ENCODE data around the gene RASGRP2. TPM values are rescaled to one million over a fixed set of nuclear protein-coding genes. Genes with fewer than 3 reads are reported as not detected.
A peak's percentile ranks its signal among the peaks of the same experiment; 100 is the strongest.

RASGRP2 gene
- total RNA-seq, 2 experiments from 2014 or later, result 159 to 162 TPM

GRCh38 chr11:64697663-64698375 lies 46.1 kb downstream of the RASGRP2 start:
- no peak for ATAC-seq (ENCODE audit: low read depth)
- POLR2A ChIA-PET, result no interaction called here
- Mint-ChIP-seq H3K4me3 (no peak overlapping the region), H3K27me3 (peaks cover 36% of the 10 kb centered on the region), H3K27ac (no peak overlapping the region), H3K36me3 (no peaks in the 10 kb centered on the region), H3K9me3 (no peaks in the 10 kb centered on the region), H3K4me1 (peaks cover 1% of the 10 kb centered on the region)
- DNase-seq, result no peak

- Mint-ChIP-seq H3K4me1 (peaks cover 7% of the 10 kb centered on the region), H3K27me3 (peaks cover 45% of the 10 kb centered on the region), H3K9me3 (no peaks in the 10 kb centered on the region), H3K4me3 (no peak overlapping the region), H3K36me3 (no peaks in the 10 kb centered on the region), H3K27ac (no peak overlapping the region)
- DNase-seq (no peak), ATAC-seq (ENCODE audit: low read depth) (no peak)
- POLR2A ChIA-PET, result no interaction called here
These were observed 47.9 kb downstream of the RASGRP2 start for GRCh38 chr11:64696045-64696444.

- POLR2A ChIA-PET, result no interaction called here
- no peak for DNase-seq
- Mint-ChIP-seq H3K4me3 (no peak overlapping the region), H3K36me3 (no peaks in the 10 kb centered on the region), H3K27me3 (peaks cover 43% of the 10 kb centered on the region), H3K27ac (no peak overlapping the region), H3K9me3 (no peaks in the 10 kb centered on the region), H3K4me1 (peaks cover 7% of the 10 kb centered on the region)
- ATAC-seq (ENCODE audit: low read depth), result no peak
These were observed 48.4 kb downstream of the RASGRP2 start for GRCh38 chr11:64695548-64695947.

DNA sequence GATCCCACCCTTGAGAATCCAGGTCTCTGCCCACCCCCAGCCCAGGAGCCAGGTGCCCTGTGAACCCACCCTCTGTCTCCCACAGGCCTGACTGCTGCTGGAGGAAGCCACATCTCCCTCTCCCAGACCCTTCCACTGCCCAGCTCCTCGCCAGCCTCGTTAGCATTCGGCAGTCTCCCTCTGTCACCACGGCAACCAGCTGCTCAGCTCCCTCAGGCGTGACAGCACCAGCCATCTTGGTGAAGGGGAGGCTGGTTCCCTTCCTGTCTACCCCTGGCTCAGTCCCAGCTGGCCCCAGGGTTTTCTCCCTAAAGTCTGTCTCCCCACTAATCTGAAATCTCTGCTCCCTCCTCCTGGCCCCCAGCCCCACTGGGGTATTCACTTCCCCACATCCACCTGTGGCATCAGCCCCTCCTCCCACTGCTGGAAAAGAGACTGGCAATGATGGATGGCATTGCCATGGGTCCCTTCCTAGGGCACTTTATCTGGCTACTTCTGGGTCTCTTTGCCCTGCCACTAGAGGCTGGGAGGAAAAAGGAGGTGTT lies 49.0 kb downstream of the RASGRP2 start:
- H3K4me1 Mint-ChIP-seq, result peaks cover 7% of the 10 kb centered on the region
- DNase-seq (no peak), ATAC-seq (ENCODE audit: low read depth) (peak; percentile 45)
- H3K36me3 Mint-ChIP-seq, result no peaks in the 10 kb centered on the region
- no peak overlapping the region for H3K4me3 Mint-ChIP-seq
- H3K27me3 Mint-ChIP-seq, result peaks cover 42% of the 10 kb centered on the region
- no peaks in the 10 kb centered on the region for H3K9me3 Mint-ChIP-seq
- no peak overlapping the region for H3K27ac Mint-ChIP-seq
- POLR2A ChIA-PET, result interaction anchor here (0.6 kb wide), 1 partner anchor 1964 kb away, joined by 3 read pairs; no protein-coding TSS in a partner anchor

DNA sequence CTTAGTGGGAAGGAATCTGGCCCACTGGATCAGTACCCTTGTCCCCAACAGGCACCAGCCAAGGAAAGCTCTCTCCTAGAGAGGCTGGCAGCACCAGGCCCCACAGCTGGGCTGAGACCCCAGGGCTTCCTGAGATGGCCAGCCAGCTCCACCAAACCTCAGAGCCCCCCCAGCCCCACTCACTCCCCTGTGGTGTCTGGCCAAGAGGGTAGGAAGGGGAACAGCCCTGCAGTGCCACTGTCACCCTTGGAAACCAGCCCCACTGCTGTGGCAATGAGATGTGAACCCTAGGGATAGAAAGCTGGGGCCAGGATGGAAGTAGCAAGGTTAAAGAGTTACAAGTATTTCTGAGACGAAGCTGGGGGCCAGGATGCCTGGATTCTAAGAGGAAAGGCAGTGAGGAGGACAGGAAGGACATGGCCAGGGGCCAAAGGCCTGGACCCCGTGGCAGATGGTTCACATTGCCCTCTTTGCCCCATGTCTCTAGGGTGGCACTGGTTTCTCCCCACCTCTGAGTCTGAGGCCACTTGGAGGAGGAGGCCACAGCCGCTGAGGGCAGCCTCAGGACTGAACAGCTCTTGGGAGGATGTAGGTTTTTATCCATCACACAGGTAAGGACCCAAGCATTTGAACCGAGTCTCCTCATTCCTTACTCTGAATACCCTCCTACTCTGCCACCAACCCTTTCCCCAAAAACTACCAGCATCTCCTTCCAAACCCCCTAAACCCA lies 49.8 kb downstream of the RASGRP2 start:
- POLR2A ChIA-PET, result interaction anchor here (0.6 kb wide), 1 partner anchor 1963 kb away, joined by 3 read pairs; no protein-coding TSS in a partner anchor
- peaks cover 42% of the 10 kb centered on the region for H3K27me3 Mint-ChIP-seq
- DNase-seq (no peak), ATAC-seq (ENCODE audit: low read depth) (no peak)
- no peak overlapping the region for H3K27ac Mint-ChIP-seq
- no peak overlapping the region for H3K4me3 Mint-ChIP-seq
- peaks cover 7% of the 10 kb centered on the region for H3K4me1 Mint-ChIP-seq
- H3K9me3 Mint-ChIP-seq, result no peaks in the 10 kb centered on the region
- H3K36me3 Mint-ChIP-seq, result no peaks in the 10 kb centered on the region

DNA sequence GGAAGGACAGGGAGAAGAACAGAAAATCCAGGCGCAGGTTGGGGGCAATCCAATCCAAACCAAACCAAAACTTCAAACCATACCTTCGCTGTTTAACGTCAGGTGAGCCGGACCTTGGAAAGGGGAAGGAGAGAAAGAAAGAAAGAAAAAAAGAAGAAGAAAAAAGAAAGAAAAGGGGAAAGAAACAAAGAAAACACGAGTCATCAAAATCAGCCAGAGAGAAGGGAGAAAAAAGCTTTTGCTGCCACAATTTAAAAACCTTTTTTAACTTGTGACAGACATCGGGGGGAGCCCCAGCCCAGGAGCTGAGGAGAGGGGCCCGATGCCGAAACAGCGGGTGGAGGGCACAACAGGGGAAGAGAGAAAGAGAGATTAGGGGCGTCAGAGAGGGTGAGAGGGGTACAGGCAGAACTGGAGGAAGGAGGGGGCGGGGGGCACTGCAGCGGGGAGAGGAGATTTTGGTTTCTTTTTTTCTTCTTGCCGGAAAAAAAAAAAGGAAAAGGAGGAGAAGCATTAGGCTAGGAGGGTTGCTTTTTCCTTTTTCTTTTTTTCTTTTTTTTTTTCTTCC lies 51.1 kb downstream of the RASGRP2 start:
- Mint-ChIP-seq H3K27me3 (peaks cover 42% of the 10 kb centered on the region), H3K4me1 (peaks cover 14% of the 10 kb centered on the region), H3K27ac (no peak overlapping the region), H3K9me3 (no peaks in the 10 kb centered on the region), H3K4me3 (peak overlapping the region; percentile 68), H3K36me3 (no peaks in the 10 kb centered on the region)
- no peak for ATAC-seq (ENCODE audit: low read depth)
- POLR2A ChIA-PET, result interaction anchor here (0.6 kb wide), 1 partner anchor 1798 kb away, joined by 8 read pairs; no protein-coding TSS in a partner anchor
- DNase-seq, result no peak

- Mint-ChIP-seq H3K4me3 (no peak overlapping the region), H3K9me3 (no peaks in the 10 kb centered on the region), H3K27me3 (peaks cover 39% of the 10 kb centered on the region), H3K4me1 (peaks cover 15% of the 10 kb centered on the region), H3K27ac (no peak overlapping the region), H3K36me3 (no peaks in the 10 kb centered on the region)
- no peak for DNase-seq
- POLR2A ChIA-PET, result no interaction called here
- ATAC-seq (ENCODE audit: low read depth), result no peak
These were observed 52.4 kb downstream of the RASGRP2 start for GRCh38 chr11:64691543-64691942.

DNA sequence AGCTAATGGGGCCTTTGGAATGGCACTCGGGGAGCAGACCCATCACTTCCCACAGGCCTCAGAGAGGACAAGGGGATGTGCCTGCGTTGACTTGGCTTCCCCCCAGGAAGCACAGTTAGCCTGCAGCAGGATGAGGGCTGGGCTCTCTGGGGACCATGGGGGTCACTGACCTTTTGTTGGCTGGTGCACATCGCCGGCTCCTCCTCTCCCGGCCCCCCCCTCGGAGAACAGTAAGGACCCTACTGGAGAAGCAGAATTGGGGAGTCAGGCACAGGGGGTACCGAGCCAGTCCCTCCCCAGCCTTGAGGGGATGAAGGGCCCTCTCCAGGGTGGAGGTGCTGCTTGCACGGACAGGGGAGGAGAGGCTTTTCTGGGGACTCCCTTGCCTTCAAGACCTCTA lies 53.7 kb downstream of the RASGRP2 start:
- Mint-ChIP-seq H3K4me1 (peaks cover 15% of the 10 kb centered on the region), H3K4me3 (no peak overlapping the region), H3K36me3 (no peaks in the 10 kb centered on the region), H3K9me3 (no peaks in the 10 kb centered on the region), H3K27me3 (peaks cover 37% of the 10 kb centered on the region), H3K27ac (no peak overlapping the region)
- POLR2A ChIA-PET, result no interaction called here
- ATAC-seq (ENCODE audit: low read depth) (no peak), DNase-seq (no peak)

DNA sequence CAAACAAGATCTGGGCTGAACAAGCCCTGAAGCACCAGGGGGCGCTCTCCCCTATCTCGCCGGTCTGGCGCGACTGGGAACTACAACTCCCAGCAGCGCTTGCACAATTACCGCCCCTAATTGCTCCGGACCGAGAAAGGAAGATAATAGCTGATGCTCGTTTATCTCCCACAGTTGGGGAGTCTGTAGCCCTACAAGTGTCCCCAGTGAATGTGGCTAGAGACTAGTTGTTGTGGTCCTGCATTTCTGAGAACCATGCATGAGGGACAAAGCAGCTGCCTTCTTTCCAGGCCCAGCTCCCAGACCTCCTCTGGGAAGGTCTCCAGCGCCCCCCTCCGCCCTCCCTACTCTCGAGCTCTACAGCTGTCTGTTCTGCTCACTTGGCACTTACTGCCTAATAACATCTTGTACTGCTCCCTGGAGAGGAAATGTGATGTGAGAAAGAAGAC lies 55.4 kb downstream of the RASGRP2 start:
- ATAC-seq (ENCODE audit: low read depth) (peak; percentile 95), DNase-seq (peak; percentile 93)
- POLR2A ChIA-PET, result interaction anchor here (1.3 to 1.4 kb wide), 2 partner anchors 34 to 55 kb away, joined by 5 to 12 read pairs; partner anchors contain the start of gene RASGRP2
- peaks cover 26% of the 10 kb centered on the region for H3K27me3 Mint-ChIP-seq
- peak overlapping the region; percentile 34 for H3K4me3 Mint-ChIP-seq
- no peak overlapping the region for H3K27ac Mint-ChIP-seq
- no peaks in the 10 kb centered on the region for H3K36me3 Mint-ChIP-seq
- H3K4me1 Mint-ChIP-seq, result peaks cover 15% of the 10 kb centered on the region
- H3K9me3 Mint-ChIP-seq, result no peaks in the 10 kb centered on the region

DNA sequence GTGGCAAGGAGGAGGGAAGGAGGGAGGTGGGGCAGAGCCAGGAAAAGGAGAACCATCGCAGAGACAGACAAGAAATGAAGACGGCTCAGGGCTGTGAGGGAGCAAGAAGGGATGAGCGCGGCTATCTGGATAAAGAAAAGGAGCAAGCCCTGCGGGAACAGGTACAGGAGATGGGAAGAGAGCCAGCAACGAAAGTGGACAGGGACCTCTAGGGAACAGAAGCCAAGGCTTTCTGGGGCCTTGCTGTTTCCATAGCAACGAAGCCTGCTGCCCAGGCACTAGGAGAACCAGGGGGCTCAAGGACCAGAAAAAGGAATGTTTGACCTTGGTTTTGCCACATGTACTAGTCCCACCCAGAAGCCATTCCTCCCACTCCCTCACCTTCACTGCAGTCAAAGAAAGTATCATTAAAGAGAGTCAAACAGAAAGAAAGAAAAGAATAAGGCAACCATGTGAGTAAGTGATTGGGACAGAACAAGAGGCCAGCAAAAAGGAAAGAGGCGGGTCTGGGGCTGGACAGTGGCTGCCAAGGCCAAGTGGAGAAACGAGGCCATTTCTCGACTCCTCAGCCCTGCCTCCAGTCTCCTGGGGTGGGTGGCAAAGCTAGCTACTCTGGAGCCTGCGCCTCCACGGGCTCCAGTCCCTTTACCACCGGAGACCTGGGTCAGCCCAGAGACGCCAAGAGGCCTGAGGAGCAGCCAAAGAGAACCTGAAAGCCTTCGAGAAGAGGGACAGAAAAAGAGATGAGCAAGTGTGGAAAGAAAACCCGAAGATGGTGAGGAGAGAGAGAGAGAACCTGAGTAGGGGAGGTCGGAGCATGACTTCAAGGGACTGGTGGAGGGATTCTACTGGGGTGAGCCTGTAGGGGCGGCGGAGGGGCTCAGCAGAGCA lies 56.1 kb downstream of the RASGRP2 start:
- peaks cover 19% of the 10 kb centered on the region for H3K27me3 Mint-ChIP-seq
- H3K27ac Mint-ChIP-seq, result no peak overlapping the region
- no peak overlapping the region for H3K4me3 Mint-ChIP-seq
- DNase-seq (no peak), ATAC-seq (ENCODE audit: low read depth) (no peak)
- H3K9me3 Mint-ChIP-seq, result no peaks in the 10 kb centered on the region
- peaks cover 14% of the 10 kb centered on the region for H3K4me1 Mint-ChIP-seq
- POLR2A ChIA-PET, result interaction anchor here (1.3 to 1.4 kb wide), 2 partner anchors 34 to 56 kb away, joined by 5 to 12 read pairs; partner anchors contain the start of gene RASGRP2
- H3K36me3 Mint-ChIP-seq, result no peaks in the 10 kb centered on the region

- POLR2A ChIA-PET, result no interaction called here
- peaks cover 8% of the 10 kb centered on the region for H3K4me1 Mint-ChIP-seq
- no peak for DNase-seq
- peak overlapping the region; percentile 11 for H3K27ac Mint-ChIP-seq
- H3K4me3 Mint-ChIP-seq, result no peak overlapping the region
- H3K9me3 Mint-ChIP-seq, result no peaks in the 10 kb centered on the region
- no peaks in the 10 kb centered on the region for H3K36me3 Mint-ChIP-seq
- peaks cover 13% of the 10 kb centered on the region for H3K27me3 Mint-ChIP-seq
- no peak for ATAC-seq (ENCODE audit: low read depth)
These were observed 56.7 kb downstream of the RASGRP2 start for GRCh38 chr11:64687204-64687603.

DNA sequence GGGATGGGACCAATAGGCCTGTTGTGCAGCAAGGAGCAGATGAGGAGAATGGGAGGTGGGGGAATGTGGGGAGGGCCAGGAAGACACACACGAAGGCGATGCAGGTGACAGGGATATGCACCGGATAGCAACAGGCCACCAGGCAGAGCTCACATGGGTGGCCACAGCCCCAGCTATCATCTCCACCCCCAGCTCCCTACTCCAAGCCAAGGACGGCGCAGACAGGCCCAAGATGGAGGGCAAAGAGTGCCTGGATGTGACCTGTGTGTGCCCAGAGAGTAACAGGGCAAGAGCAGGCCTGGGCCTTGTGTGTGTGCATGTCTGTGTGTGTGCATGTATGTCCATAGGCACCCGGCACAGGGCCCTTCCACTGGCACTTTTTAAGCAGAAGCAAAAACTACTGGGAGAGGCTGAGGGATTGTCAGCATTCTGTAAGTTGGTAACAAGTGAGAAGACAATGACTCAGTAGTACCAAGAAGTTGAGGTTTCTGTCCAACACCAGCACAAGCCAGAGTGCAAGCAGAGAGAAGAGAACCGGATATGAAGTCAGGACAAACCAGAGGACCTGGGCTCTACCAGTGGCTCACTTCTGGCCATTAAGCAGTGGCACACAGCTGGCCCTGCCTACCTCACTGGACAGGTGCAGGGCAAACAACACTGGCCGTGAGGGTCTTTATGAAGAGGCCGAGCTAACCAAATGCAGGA lies 57.3 kb downstream of the RASGRP2 start:
- no peaks in the 10 kb centered on the region for H3K36me3 Mint-ChIP-seq
- H3K4me1 Mint-ChIP-seq, result peaks cover 8% of the 10 kb centered on the region
- H3K27me3 Mint-ChIP-seq, result peaks cover 10% of the 10 kb centered on the region
- ATAC-seq (ENCODE audit: low read depth) (no peak), DNase-seq (no peak)
- POLR2A ChIA-PET, result no interaction called here
- no peaks in the 10 kb centered on the region for H3K9me3 Mint-ChIP-seq
- no peak overlapping the region for H3K4me3 Mint-ChIP-seq
- H3K27ac Mint-ChIP-seq, result peak overlapping the region; percentile 11
